GM19238 (cell line): Measurements from ENCODE around the gene ITPK1.
"Not testable (repeated sequence)": the region's sequence is repeated elsewhere in the genome, so short reads cannot be mapped to it uniquely, and the experiment has no call there.

Experiments
- DNase-seq: peaks from one replicate; pipeline ENCODE4 v3.0.0; 2011; ENCODE audit warnings: low spot score; ENCODE audit not compliant: insufficient read length

ITPK1 gene

DNA sequence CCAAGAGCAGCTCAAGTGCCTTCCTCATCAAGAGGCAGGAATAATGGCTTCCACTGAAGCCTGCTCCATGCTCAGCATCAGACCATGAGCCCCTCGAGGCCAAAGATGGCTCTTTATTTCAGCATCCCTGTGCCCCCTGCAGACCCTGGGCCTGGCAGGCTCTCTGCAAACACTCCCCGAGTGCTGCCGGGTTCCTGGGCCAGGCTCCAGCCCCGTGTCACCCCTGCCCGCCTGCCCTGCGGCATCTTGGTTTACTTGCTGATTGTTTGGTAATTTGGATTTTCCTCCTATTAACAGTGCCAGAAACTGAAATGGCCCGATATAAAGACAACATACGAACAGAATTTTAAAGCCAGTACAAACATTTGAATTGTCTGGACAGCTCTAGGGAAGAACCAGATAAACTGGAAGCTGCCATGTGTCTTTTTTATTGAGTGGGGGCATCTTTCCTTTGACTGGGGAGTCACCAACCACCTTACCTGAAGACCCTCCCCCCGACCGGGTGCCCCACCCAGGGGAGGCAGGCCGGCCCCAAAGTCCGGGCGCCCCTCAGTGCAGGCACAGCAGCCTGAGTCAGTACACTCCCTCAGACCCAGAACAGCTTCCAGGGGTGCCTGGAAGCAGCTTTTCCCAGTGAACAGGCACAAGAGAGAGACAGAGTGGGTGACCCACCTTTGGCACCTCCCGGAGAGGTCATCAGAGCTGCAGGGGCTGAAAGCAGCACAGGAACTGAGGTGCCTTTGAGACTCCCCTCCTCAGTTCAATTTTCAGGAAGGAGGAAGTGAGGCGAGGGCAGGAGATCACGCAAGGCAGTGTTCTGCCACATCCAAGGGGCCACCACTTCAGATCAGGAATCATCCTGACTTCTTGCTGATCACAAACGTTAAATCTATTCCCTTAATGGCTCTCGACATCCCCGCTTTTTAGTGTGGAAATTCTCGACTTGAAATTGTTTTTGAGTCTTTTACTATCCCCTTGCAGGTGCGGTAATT, 30.6 kb downstream of the ITPK1 start:
- no peak for DNase-seq

DNA sequence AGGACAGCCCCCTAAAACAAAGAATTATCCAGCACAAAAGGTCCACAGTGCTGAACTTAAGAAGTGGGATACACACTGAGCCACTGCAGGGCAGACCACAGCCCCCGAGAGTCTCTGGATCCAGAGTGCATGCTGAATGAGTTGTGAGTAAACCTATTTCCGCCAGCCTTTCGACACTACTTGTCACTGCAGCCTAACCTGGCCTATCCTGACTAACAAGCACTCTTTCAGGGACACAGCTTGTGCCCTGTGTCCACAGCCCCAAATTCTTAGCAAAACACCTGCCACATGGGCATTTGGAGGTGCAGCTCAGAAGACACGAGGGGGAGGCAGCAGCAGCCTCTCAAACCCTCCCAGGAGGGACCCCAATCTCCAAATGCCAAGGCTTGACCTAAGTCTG, 31.3 kb downstream of the ITPK1 start:
- no peak for DNase-seq

DNA sequence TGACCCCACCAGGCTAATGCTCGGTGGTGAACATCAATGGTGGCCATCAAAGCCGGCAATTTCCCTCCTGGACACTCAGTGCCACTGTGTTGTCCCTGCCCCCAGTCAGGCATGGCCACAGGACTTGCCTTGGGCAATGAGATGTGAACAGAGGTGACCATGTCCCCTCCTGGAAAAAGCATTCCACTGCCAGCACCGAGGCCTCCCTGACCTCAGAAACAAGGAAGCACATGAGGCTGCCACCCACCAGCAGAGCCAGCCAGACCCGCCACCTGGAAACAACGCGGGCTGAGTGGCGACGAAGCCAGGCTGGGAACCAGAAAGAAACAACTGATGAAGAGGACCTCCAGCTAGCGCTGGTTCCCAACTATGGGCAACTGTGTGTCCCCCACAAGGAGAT, 31.8 kb downstream of the ITPK1 start:
- no peak for DNase-seq

DNA sequence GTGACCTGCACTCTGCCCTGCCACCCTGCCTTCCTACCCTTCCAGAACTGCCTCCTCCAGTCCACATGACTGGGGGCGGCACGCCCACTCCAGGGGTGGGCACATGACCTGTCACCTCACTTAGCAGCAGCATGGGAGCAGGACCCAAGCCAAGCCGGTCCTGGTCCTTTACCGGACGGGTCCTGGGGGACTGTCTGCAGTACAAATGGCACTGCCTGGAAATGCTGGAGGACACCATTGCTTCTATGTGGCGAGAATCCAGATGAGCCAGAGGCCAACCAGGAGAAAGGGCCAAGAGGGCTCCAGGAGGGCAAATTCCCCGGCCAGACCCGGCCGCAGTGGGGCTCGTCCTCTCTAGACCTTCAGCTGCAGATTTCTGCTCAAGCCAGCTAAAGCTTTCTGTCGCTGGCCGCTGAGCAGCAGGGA, 33.1 kb downstream of the ITPK1 start:
- no peak for DNase-seq

DNA sequence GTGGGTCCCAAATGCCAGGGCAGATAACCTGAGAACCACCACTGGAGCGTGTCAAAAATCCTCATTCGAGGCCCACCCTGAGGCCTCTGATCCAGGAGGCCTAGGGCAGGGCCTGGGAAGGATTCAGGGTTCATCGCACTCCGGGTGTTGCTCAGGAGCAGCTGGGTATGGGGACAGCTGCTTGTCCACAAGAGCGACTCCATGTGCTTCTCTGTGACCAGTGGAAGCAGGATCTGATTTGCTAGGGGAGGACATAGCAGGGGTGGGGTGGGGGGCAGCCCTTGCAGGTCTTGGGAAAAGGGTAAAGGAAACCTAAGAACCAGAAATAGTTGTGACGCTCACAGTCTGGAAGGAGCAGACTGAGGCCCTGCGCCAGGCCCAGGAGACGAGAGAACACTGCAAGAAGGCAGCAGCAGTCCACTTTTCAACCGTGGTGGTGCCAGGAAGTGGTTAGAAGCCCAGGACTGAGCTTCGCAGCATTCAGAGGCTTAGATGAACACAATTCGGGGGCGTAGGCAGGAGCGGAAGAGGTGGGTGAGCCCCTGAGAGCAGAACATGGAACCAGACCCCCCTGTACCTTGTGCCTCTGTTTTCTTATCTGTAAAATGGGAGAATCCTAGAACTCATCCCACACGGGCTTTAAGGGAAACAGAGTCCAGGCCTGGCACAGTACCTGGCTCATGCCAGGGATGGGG, 33.7 kb downstream of the ITPK1 start:
- DNase-seq, result no peak

DNA sequence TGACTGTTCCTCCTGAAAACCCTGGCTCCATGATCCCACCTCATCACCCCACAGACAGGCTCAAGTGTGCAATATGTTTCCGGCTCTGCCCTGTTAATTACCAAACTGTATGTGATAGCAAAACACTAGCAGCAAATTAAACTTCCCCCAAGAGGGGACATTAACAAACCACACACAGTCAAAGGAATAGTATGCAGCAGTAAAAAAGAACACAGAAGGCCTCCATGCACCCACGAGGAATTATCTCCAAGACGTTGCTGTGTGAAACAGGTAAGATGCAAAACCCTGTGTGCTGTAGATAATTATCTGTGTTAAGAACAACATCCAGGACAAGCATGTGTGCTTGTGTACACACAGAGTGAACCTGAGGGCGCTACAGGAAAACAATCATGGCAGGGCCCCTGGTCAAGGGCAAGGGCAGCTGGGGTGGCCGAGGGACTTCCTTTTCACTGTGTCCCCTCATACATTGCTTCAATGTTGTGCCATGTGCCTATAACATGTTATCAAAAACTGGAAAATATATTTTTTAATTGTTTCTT, 35.8 kb downstream of the ITPK1 start:
- DNase-seq, result no peak

DNA sequence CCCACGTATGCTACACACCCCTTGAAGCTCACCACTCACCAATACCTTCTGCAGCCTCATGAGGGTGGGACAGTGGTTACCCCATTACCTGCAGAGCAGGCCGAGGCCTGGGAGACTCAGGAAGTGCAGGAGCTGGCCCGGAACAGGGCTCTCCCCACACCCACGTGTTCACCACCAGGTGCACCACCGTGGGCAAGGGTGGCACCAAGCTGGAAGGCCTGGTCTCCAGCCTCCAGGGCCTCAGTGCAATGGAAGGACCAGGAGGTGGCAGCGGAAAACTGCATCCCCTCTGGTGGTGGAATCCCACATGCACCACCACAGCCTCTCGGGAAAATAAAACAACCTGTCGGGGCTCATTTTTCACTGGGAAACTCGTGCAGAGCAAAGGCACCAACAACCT, 36.4 kb downstream of the ITPK1 start:
- no peak for DNase-seq

DNA sequence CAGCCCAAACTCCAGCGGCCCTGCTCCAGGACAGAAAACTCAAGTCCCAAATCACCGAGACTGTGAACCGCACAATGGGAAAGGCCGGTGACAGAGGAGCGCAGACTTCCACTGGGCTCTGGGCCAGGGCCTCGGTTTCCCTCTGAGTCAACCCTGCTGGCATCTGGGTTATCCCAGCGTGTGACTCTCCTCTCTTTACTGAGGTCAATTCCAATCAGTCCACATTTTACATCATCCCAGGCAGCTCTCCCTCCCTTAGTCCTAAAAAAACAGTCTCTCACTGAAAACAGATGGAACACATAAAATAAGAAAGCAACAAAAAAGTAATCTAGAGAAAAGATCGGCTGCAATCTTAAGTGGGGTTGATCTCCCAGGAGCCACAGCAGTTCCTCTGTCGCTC, 36.9 kb downstream of the ITPK1 start:
- no peak for DNase-seq

DNA sequence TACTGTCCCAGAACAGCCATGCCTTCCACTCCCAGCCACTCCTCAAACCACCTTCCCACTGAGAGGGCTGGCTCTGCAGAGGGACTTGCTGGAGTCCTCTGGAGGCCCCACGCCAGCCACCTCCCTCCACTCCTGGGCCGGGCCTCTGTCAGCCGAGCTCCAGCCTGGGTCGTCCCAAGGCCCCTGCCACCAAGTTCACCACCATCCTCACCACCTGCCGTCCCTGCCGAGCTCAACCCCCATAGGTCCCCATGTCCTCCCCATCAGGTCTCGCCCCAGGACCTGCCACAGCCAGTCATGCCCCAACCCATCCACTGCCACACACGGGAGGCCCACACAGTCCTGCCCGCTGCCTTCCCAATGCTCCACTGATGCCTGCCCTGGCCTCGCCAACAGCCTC, 39.0 kb downstream of the ITPK1 start:
- DNase-seq, result no peak

DNA sequence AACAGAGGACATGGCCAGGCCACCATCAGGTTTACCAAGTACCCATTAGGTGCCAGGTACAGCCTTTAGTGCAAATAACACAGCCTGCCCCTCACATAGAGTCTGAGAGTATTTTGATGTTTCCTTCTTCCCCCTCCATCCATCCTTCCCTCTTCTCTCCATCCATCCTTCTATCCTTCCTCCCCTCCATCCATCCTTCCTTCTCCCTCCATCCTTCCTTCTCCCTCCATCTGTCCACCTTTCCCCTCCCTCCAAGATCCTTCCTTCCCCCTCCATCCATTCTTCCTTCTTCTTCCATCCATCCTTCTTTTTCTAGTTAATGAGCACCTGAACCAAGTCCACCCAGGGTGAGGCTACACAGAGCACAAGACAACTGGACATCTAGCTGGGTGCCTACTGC, 39.8 kb downstream of the ITPK1 start:
- no peak for DNase-seq

DNA sequence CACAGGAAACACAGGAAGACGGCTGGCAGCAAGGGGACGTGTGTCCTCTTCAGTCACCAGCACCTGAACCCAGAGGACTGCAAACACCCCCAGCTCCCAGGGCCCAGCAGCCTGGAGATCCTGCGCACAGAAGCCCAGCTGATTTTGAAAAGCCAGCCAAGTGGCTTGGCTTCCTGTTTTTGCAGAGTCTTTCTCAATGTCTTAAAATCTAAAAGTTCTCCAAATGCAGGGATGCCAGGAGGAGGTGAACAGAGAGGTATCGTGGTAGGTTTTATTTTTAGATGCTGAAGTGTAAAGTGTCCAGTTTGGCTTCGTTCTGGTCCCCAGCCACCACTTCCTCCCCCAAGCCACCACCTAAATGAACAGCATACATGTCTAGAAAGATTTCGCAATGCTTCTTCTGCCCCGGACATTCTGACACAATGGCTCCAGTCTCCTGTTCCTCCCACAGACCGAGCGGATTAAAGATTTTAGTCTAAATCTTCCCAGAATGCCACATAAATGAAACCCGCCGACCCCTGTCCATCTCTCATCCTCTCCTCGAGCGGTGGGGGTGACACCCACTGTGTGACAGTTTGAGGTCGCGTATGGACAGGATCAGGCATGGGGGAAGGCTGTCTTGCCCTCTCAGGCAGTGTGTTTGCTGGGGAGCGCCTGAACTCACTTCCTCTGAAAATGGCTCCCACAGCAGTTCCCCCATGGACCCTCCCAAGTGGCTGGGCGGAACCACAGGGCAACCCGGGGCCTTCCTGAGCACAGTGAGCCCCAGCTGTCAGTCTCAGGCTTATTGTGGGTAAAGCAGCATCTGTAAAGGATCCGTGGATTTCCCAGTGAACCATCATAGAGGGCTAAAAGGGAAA, 41.6 kb downstream of the ITPK1 start:
- peak; percentile 42 for DNase-seq

DNA sequence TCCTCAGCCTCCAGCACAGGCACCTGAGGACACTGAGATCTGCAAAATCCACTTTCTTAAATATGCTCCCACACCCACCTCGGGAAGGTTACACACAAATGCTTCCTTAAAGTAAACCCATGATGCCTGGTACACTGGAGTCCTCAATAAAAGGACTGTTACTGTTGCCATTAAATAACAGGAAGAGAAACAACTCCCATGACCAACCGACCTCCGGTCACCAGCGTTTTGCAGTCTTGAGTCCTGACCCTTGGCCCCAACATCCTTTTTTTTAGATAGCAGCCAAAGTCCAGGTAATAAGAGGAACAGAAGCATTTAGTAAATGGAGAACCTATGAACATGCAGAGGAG, 42.4 kb downstream of the ITPK1 start:
- no peak for DNase-seq

DNA sequence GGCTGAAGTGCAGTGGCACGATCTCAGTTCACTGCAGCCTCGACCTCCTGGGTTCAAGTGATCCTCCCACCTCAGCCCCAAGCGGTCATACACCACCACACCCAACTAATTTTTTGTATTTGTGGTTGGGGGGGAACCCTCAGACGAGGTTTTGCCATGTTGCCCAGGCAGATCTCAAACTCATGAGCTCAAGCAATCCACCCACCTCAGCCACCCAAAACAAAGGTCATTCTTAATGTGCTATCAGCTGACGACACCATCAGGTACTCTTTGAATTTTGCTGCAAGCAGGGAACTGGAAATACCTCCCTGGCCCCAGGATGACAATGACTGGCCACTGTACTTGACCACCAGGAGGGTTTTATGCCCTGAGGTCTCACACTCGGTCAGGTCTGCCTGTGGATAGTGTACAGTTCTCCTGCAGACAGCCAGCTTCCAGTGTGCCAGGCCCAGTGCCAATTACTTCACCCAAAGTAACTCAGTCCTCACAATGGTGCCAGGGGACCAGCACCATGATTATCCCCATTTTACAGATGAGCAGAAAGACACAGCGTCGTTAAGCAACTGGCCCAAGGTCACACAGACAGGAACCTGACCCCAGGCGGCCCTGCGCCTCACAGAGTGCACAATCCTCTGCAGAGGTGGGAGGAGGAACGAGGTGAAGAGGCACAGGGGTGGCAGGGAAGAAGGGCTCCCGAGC, 42.9 kb downstream of the ITPK1 start:
- DNase-seq, result no peak

DNA sequence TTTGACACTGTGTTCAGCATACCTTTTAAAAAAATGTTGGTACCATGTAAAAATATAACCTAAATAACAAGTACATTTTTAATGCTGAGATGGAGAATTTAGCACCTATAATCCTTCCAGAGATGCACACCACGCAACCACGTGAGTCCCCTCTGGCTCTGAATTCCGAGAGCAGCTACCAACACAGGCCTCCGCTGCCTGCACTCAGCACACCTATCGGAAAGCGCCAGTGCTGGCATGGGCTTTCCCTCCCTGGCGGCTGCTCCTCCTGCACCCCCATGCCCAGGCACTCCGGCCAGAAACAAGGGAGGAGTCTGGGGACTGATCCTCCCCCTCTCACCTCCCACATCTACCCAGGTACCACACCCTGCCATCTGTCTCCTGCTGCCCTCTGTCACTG, 47.0 kb downstream of the ITPK1 start:
- DNase-seq, result no peak

DNA sequence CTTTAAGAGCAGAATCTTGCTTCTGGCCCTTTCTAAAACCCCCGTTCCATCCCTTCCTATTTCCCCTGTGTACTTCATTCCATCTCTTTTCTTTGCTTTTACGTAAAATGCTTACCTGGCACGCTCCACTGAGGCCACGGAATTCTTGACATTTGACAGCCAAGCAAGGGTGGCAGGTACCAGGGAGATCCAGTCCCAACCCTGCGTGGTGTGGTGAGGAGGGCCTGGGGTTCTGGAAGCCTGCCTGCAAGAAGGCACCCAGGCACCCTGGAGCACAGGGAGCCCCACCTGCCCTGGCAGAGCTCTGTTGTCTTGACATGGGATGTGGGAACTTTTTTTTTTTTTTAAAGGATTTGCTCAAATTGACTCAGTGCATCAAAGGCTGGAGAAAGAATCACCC, 48.6 kb downstream of the ITPK1 start:
- DNase-seq, result no peak

DNA sequence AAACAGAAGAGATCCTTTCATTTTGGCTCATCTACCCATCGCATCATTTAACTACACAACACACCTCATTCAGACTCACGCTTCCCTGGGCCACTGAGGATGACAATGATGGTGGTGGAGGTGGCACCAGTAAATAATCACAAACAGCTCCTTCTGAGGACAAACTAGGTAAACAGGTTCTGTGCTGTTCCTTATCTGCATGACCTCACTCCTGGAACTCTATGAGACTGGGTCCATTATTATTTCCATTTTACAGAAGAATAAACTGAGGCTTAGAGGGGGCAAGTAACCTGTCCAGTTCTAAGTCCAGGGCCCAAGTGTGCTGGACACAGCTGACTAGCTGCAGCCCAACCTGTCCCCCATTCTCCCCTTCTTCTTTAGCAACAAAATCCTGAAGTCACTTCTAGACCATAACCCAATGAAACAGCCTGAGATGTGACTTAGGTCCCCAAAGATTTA, 50.4 kb downstream of the ITPK1 start:
- no peak for DNase-seq

DNA sequence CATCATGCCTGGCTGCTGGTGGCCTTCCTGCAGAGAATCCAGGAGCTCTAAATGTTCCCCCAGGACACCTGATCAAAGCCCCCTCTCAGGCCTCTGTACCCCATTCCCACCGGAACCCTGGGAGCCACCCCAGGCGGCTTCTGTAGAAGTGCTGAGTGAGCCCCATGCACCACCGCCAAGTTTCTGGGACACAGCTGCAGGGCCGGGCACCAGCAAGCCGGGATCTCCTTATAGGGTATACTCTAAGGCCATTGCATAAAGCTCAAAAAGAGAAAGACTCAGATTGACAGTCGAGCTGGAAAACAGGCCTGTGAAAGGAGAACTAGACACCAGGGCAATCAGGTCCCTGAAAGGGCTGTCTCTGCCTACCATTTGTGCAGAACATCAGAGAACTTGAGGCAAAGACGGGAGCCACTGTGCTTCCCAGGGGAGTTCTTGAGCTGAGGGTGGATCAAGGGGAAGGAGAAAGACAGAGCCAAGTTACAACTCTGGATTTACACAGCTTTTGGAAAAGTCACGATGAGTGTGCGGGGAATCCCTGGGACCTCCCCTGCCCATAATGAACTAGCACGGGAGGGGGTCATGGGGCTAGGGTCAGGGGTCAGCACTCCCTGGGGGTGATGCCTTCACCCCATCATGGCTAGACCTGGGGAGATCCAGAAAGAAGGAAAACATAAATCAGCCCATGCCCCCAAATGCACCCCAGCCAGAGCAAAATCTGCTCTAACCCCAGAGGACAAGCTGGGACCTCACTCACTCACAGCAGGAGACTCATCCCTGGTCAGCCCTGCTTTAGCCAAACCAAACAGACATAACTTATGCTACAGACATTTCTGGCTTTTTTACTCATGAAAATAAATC, 51.1 kb downstream of the ITPK1 start:
- no peak for DNase-seq

DNA sequence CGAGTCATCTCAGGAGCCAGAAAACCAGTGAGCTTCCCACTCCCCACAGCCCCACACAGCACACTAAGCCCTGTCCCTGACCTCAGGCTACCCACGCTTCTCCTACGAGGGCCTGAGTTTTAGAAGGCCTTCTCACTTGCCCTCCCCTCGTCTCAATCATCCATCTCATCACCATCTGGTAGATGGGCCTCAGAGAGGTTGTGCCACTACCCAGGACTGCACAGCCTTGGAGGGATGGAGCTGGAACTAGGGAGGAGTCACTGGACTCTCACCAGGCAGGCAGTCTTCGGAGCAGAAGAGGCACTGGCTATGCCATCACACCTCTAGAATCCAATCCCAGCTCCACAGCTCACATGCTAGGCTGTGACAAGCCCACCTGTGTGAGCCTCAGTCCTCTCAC, 52.3 kb downstream of the ITPK1 start:
- no peak for DNase-seq

DNA sequence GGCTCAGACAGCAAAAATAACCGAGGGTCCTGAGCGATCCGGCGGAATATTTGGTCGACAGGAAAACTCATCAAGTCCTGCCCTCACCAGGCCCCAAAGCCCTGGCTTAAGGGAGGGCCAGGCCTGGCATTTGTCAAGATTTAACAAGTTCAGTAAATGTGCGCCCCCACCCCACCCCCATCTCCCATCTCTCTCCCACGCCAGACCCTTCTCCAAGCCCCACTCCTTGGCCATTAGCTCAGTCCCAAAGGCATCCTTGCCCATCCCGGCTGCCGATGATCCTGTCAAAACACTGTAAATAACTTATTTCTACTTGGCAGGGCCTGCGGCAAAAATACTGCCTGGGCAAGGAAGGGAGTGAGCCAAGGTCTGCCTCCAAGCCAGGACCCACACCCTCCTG, 52.8 kb downstream of the ITPK1 start:
- DNase-seq, result no peak

DNA sequence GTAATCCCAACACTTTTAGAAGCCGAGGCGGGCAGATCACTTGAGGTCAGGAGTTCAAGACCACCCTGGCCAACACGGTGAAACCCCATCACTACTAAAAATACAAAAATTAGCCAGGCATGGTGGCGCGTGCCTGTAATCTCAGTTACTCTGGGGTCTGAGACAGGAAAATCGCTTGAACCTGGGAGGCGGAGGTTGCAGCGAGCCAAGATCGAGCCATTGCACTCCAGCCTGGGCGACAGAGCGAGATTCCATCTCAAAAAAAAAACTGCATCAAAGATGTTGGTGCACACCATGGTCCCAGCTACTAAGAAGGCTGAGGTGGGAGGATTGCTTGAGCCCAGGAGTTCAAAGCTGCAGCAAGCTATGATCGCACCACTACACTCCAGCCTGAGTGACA, 53.7 kb downstream of the ITPK1 start:
- not testable (repeated sequence) for DNase-seq
